ENCODE measurements around the gene PHLPP1.
"Not testable (repeated sequence)": the region's sequence is repeated elsewhere in the genome, so short reads cannot be mapped to it uniquely, and the experiment has no call there.

PHLPP1 gene

DNA sequence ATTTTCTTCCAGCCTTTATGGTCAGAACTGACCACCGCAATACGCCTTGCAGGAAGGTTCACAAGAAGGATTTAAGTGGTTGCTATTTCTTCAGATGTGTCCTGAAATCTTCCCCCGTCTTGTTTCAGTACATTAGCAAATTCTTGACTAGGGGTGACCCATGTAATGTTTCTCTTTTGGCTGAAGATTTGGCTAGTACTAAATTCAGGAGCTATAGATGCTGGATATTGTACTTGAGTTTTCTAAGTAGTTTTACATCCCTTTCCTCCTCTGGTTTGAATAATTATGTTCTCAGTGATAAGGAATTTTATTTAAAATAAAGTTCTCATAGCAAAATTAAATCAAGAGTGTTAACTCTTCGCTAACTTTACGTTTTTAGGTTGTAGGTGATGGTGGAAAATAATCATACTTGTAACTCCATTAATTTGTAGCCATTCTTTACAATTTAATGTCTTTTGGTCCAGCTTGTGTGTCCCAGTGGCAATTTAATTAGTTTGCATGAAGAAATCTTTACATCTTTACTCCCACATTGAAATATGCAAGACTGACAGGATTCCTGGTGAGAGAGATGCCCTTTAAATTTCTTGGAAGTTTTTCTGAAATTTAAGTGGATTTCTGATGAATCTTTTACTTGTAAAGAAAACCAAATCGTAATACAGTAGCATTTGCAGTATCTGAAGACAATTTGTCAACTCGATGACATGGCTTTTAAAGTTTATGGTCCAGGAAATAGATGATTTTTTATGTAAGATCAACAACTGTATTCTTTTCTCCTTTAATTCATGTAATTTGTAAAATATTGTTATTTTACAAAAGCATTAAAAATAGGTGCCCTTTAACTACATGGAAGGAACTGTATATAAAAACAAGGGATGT lies 2.8 kb downstream of the PHLPP1 start:
- DNase-seq (ENCODE audit: low read depth) = no peak

DNA sequence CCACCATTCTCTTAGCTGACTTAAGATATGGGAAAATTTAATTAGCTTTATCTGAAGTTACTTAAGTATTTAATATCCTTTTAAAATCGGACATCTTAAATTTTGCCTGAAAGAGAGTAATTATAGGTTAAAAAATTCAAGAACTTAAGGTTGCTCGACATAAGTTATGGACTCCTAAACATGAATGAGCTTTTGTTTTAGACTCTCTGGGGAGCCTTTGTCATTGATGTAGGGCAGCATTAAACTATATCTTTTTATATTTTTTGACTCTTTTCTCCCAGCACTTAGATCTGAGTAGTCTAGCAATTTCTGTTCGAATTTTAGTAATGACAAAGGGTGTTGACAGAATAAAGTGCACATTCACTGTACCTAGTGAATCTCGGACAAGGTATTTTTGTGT lies 4.7 kb downstream of the PHLPP1 start:
- DNase-seq (ENCODE audit: low read depth) = no peak

DNA sequence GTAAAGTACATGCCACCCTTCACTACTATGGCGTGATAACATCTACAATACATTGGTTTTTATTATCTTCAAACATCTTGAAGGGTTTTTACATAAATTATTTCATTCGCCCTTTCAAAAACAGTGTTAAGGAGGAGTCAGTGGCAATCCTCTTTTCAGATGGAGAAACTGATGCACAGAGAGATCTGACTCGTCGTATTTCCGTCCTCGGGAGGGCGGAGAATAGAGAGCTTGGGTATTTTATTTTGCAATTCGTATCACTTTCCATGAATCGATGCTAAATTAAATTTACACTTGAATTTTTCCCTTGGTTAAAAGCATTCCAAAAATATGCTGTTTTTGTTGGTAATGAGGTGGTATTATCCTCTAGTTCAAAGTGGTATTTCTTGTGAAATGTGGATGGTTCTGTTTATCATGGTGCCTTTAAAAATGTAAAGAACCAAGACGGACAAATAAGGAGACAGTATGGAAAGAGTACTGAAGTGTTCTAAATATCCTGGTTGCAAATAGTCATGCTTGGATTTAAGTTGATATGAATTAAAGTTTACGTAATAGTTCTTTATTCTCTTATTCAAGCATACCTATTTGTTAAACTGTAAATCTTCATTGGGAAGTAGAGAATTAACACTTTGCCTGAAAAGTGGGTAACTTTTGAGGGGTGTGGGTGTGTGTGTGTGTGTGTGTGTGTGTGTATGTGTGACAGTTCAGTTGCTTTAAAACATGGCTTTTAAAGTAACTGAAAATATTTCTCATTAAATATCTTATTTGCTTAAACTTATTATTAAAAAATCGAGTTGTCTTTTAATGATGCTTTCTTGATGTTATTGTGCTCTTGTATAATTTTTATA lies 5.6 kb downstream of the PHLPP1 start:
- no peak for DNase-seq (ENCODE audit: low read depth)

DNA sequence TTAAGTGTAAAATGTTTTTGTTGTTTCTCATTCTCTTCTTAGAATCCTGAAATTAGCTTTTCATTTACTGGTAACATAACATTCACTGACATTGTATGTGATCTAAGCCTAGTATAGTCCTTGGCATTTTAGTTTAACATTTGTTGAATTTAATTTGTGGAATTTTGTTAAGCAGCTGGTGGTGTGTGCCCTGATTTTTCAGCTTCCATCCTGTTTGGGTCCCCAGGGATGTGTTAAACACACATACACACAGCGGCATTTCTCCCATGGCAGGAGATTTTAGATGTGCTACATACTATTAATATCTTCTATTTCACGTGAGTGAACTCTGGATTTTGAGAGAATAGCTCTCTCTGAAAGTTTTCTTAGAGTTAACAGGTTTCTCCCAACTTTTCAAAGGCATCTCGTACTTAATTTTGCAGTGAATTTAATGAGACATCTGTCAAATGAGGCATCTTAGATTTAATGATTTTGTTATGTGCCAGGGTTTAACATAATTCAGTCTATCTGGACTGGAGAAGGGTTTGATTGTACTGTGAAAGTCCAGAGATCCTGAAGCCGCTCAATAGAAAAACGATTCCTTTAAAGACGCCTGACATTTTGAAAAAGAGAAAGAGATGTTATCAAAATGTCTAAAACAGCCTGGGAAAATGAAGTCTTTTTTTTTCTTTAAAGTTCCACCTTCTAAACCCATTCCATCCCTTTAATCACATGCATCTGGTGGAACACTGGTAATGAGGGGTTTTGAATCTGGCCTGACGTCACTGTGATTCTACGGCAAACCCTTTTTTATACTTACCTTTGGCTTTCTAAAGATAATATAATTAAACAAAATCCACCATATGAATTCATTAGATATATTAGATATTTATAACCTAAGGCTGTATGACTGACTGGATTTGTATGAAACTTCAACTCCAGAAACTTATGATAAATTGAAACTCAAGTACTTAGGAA lies 6.8 kb downstream of the PHLPP1 start:
- no peak for DNase-seq (ENCODE audit: low read depth)

DNA sequence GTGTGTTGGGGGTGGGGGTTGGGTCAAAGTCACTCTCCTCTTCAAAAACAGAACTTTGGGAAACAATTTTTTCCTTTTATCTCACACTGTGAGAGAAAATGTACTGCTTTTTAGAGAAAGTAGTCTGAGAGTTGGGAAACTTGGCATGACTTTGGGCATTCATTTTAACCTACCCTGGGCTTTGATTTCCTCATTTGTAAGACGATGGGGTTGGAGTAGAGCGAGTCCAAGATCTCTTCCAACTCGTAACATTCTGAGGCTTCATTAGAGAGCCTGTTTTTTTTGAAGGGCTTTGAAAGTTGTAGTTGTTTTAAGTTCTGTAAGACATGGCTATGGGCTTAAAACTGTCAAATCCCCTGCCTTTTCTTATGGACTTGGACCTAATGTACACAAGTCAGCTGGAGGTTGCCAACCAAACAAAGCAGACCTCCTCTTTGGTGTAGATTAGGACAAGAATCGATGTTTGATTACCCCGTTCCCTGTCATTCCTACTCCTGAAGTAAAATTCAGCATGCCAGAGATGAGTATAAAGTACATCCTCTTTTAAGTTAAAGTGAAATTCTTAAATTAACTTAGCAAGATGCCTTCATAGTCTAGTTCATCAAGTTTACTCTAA lies 8.4 kb downstream of the PHLPP1 start:
- DNase-seq (ENCODE audit: low read depth) = no peak

DNA sequence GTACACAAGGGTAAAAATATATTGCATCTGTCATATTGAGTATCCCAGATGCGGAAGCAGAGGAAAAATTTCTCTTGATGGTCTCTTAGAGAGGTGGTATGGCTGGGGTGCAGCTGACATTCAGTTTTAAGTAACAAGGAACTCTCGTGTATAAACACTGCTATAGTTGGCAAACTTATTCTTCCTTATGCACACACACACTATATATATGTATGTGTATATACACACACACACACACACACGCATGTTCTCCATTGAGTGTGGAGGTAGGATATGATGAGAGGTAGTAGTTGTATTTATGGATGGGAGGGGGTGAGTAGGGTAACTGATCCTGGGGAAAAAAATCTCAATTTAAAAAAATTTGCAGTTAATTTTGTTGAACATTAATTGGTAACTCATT lies 10.6 kb downstream of the PHLPP1 start:
- no peak for DNase-seq (ENCODE audit: low read depth)

DNA sequence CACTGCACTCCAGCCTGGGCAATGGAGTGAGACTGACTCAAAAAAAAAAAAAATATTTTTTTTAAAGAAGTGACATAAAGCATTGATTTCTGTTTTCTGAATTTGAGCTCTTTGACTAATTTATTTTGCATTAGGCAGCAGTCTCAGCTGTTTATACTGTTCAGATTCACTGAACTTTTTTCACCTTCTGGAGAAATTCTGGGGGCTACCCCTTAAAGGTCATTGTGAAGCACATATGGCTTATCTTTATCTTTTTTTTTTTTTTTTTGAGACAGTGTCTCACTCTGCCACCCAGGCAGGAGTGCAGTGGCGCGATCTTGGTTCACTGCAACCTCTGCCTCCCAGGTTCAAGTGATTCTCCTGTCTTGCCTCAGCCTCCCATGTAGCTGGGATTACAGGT lies 12.9 kb downstream of the PHLPP1 start:
- DNase-seq (ENCODE audit: low read depth) = no peak

DNA sequence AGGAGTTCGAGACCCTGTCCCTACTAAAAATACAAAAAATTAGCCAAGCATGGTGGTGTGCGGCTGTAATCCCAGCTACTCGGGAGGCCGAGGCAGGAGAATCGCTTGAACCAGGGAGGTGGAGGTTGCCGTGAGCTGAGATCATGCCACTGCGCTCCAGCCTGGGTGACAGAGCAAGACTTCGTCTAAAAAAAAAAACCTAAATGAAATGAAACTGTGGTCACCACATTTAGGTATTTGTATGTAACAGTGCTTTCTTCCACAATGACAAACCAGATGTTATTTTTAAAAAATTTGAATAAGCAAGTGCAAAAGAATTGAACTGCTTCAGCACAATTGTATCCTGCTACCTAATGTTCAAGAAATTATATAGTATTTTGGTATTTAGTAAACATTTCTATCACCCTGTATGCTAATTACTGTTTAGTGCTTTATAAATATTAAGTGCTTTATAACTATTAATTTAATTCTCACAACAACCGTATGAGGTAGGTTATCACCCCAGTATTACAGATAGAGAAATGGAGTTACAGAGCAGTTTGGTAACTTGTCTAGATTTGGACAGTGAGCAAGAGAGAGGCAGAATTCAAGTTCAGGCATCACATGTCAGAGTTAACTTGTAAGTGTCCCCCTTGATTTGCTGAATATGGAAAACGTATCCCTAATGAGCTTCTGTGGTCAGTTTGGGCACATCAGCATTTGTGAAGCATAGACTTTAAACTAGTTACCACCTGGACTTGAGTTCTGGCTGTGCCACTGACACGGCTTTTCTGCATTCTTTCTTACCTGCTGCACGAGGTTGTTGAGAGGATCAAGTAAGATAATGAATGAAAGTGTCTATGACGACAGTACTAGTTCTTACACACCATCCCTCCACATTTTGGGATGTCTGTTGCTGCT lies 14.4 kb downstream of the PHLPP1 start:
- no peak for DNase-seq (ENCODE audit: low read depth)

DNA sequence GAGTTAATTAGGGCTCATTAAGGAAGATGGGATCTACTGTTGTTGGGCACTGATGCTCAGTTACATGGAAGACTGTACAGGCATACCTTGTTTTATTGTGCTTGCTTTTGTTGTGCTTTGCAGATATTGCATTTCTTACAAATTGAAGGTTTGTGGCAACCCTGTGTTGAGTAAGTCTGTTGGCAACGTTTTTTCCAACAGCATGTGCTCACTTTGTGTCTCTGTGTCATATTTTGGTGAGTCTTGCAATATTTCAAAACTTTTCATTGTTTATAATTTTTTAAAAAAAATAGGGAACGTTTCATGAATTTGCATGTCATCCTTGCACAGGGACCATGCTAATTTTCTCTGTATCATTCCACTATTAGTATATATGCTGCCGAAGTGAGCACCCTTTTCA lies 15.6 kb downstream of the PHLPP1 start:
- no peak for DNase-seq (ENCODE audit: low read depth)

DNA sequence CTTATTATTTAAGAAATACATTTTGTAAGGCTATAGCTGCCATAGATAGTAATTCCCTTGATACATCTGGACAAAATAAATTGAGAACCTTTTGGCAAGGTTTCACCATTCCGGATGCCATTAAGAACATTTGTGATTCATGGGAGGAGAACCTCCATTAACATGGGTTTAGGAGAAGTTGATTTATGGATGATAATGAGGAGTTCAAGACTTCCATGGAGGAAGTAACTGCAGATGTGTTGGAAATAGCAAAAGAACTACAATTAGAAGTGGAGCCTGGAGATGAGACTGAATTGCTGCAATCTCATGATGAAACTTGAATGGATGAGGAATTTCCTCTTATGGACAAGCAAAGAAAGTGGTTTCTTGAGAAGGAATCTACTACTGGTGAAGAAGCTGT lies 17.3 kb downstream of the PHLPP1 start:
- no peak for DNase-seq (ENCODE audit: low read depth)

DNA sequence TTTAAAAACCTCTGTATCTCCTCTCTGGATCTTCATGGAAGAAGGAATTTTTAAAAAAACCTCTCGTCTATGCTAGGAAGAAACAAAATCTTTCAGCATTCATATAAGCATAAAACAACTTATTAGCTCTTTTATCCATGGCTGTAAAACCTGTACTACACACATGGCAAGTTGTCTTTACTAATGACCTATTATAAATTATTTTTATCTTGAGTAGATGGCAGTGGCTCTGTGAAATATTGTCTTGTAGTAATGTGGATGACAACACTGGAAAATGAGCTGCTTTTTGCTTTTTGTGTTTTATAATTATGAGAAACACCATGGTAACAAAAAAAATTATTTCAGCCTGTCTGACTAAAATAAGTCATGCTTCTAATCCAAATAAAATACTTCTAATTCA lies 18.9 kb downstream of the PHLPP1 start:
- DNase-seq (ENCODE audit: low read depth) = no peak

DNA sequence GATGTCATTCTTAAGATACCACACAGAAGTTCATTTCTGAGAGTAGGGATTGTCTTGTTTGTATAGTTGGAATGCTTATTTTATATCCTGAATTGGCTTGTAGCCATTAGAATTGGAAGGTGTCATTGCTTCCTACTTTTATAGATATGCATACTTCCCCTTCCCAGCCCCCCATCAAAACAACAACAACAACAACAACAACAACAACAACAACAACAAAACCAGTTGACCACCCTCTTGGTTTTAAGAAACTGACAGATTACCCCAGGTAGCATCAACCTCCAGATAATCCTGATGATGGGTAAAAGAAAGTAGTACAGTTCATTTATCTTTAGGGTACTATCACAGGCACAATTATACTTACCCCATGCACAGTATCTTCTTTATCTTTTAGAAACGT lies 20.0 kb downstream of the PHLPP1 start:
- DNase-seq (ENCODE audit: low read depth) = no peak

DNA sequence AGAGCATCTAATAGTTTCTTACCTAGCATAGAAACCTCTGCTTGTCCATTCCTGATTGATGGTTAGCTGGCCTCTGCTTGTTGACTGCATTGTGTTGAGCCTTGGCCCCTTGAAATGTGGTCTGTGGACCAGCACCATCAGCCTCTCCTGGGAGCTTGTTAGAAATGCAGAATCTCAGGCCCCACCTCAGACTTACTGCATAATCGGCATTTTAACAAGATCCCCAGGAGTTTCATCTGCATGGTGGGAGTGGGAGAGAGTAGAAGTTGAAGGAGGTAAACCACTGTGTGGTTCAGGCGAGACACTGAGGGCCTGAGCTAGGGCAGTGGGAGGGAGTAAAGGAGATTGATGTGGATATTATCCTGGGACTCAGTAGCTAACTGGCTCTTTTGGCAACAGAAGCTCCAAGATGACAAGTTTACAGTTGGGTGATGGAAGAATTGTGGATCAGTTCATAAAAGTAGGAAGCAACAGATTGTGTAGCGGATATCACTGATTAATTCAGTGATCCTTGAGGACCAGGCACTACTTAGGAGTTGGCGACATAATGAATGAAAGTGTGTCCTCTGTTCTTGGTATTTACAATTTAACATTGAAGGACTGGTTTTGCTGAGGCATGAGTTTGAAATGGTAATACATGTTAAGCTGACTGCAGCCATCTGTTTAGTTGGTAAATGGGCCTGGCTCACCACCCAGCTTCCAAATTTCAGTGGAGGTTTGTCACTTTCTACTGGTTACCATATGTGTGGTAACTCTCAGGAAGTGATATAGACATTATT lies 20.9 kb downstream of the PHLPP1 start:
- no peak for DNase-seq (ENCODE audit: low read depth)

DNA sequence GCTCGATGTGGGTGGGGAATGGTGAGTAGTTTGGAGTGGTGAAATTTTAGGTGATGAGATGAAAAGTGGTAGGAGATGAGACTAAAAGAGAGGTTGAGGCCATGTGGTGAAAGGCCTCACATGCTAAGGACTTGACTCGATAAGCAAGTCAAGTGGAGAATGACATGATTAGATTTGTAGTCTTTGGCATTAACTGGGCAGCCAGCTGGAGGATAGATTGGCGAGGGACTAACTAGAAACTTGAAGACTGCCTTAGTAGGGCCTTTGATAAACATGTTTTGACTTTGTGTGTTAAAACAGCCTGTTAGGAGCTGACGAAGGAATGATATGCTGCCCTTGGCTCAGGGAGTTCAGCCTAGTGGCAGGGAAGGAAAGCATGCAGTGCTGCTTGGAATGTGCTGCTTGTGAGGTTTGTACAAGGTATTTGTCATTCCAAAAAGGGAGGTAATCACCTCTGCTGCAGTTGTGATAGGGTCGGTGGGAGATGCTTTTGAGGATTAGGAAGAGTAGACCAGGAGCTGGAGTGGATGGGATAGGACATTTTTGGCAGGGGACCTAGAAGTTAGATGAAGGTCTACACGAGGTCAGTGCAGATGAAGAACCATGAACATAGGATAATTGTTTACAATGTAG lies 22.0 kb downstream of the PHLPP1 start:
- DNase-seq (ENCODE audit: low read depth) = no peak

DNA sequence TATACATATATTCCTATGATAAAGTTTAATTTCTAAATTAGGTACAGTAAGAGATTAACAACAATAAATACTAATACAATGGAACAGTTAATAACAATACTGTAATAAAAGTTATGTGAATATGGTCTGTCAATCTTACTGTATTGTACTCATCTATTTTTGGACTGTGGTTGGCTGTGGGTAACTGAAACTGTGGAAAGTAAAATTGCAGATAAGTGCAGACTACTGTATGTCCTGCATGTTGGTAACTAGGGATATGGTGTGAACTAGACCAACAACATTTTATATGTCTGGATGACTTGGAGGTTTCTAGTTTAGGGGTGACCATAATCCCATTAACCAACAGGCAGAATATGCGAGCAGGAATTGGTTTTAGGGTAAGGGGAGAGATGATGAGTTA lies 23.3 kb downstream of the PHLPP1 start:
- DNase-seq (ENCODE audit: low read depth) = no peak

DNA sequence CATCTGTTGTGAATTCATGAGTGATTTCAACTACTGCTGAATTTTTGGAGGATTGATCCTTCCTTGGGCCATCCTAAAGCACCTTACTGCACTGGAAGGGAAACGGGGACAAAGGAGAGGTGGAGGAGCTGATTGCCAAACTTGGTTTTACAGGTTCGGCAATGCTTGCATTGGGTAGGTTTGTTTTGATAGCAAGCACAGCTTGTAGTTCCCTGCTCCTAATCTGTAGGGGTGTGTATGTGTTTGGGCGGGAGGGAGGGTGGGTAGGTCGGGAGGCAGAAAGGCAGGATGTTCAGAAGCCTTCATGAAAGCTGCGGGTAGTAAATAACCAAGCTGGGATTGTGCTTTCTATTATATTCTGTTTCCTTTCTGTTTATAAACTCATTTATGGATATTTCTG lies 24.6 kb downstream of the PHLPP1 start:
- DNase-seq (ENCODE audit: low read depth) = no peak

DNA sequence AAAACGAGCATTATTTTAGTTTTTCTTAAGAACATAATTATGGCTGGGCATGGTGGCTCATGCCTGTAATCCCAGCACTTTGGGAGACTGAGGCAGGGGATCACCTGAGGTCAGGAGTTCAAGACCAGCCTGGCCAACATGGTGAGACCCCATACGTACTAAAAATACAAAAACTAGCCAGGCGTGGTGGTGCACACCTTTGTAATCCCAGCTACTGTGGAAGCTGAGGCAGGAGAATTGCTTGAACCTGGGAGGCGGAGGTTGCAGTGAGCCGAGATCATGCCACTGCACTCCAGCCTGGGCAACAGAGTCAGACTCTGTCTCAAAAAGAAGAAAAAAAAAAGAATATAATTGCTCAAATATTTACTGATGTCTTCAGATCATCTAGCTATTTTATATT lies 25.3 kb downstream of the PHLPP1 start:
- not testable (repeated sequence) for DNase-seq (ENCODE audit: low read depth)

DNA sequence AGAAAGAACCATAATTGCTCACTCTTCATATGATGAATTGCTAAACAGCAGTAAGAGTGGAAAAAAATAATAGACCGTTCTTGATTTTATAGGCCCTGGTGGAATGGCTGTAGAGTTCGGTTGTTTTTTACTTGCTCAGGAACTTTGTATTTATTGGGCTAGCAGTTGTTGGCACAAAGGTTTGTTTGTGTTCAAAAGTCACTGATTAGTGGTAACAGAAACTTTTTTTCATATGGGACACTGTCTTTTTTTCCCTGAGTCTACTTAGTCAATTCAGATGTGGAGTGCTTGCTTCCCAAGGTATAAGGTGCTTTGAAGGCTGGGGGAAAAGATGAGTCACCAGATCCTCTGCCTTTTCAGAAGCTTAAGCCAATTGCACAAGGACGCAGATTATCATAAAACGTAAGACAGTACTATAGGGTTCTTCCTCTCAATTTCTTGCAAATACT lies 25.8 kb downstream of the PHLPP1 start:
- DNase-seq (ENCODE audit: low read depth) = no peak

DNA sequence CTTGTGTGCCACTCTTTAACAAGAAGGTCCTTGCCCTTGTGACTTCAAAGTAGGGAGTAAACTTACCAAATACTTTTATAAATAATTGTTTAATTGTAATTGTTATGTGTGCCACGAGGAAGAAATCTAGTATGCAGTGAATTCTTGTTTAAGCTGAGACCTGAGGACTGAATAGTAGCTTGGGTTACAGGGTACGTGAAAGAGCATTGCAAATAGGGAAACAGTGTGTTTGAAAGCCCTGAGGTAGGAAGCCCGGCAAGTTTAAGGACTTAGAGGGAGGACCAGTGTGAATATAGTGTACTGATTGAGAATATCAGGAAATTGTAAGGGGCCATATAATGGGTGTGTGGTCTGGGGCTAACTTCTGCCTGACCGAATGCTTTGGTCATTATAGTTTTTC lies 26.2 kb downstream of the PHLPP1 start:
- DNase-seq (ENCODE audit: low read depth) = no peak
